Measurements from ENCODE around the gene LTBP2. TPM values are rescaled to one million over a fixed set of nuclear protein-coding genes. Genes with fewer than 3 reads are reported as not detected.
A peak's percentile ranks its signal among the peaks of the same experiment; 100 is the strongest.

Gene LTBP2
- total and polyA plus RNA-seq, 3 donors from 2014 or later = 19.6 to 45.3 (median 23.3) TPM

DNA sequence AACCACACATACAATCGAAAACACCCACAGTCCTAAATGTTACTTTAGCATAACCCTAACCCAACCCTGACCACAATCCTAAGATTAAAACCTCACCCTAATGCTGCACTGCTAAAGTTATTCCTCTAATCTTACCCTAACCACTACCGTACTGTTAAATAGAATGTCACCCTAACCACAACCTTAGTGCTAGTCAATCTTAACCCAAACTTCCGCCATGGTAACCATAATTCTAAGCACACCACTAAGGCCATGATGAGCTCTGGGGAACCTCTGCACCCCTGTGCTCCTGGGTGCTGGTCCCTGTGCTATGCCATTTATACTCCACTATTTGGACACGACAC, 38.0 kb downstream of the LTBP2 start:
- DNase-seq = no peak
- TF ChIP-seq, protein P1, sequence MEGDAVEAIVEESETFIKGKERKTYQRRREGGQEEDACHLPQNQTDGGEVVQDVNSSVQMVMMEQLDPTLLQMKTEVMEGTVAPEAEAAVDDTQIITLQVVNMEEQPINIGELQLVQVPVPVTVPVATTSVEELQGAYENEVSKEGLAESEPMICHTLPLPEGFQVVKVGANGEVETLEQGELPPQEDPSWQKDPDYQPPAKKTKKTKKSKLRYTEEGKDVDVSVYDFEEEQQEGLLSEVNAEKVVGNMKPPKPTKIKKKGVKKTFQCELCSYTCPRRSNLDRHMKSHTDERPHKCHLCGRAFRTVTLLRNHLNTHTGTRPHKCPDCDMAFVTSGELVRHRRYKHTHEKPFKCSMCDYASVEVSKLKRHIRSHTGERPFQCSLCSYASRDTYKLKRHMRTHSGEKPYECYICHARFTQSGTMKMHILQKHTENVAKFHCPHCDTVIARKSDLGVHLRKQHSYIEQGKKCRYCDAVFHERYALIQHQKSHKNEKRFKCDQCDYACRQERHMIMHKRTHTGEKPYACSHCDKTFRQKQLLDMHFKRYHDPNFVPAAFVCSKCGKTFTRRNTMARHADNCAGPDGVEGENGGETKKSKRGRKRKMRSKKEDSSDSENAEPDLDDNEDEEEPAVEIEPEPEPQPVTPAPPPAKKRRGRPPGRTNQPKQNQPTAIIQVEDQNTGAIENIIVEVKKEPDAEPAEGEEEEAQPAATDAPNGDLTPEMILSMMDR (IDR thresholded peaks at IDR 0.05) = no peak
- TF ChIP-seq POLR2A (IDR thresholded peaks at IDR 0.05) = no peak
- no peaks in the 10 kb centered on the region for H3K27me3 ChIP-seq
- no peaks in the 10 kb centered on the region for H3K36me3 ChIP-seq (ENCODE audit: low read depth, missing control alignments)
- 89 to 94% methylated on average over 4 of the region's 4 CpGs for WGBS, 2 donors
- H3K27ac ChIP-seq = no peak overlapping the region
- intact Hi-C loops (cut with DNase I; ENCODE audit: low total_unique reads) = no loop called here
- H3K9me3 ChIP-seq = no peaks in the 10 kb centered on the region
- peaks cover 31% of the 10 kb centered on the region for H3K4me1 ChIP-seq
- H3K4me3 ChIP-seq = no peak overlapping the region

- H3K27me3 ChIP-seq = no peaks in the 10 kb centered on the region
- intact Hi-C loops (cut with DNase I; ENCODE audit: low total_unique reads) = no loop called here
- H3K9me3 ChIP-seq = no peaks in the 10 kb centered on the region
- H3K36me3 ChIP-seq (ENCODE audit: low read depth, missing control alignments) = no peaks in the 10 kb centered on the region
- no peak for TF ChIP-seq POLR2A (IDR thresholded peaks at IDR 0.05)
- TF ChIP-seq, protein P1 (IDR thresholded peaks at IDR 0.05) = no peak
- no peak overlapping the region for H3K4me3 ChIP-seq
- no peak for DNase-seq
- peaks cover 31% of the 10 kb centered on the region for H3K4me1 ChIP-seq
- 88 to 91% methylated on average over 12 to 13 of the region's 13 CpGs for WGBS, 2 donors
- H3K27ac ChIP-seq = no peak overlapping the region
Measured at GRCh38 chr14:74573421-74574089, 38.5 kb downstream of the LTBP2 start.

- H3K9me3 ChIP-seq = no peaks in the 10 kb centered on the region
- H3K4me3 ChIP-seq = no peak overlapping the region
- H3K36me3 ChIP-seq (ENCODE audit: low read depth, missing control alignments) = no peaks in the 10 kb centered on the region
- DNase-seq = no peak
- TF ChIP-seq, protein P1 (IDR thresholded peaks at IDR 0.05) = no peak
- TF ChIP-seq POLR2A (IDR thresholded peaks at IDR 0.05) = no peak
- H3K27ac ChIP-seq = no peak overlapping the region
- H3K4me1 ChIP-seq = peaks cover 31% of the 10 kb centered on the region
- WGBS, 2 donors = 78 to 82% methylated on average over 15 of the region's 15 CpGs
- H3K27me3 ChIP-seq = no peaks in the 10 kb centered on the region
- intact Hi-C loops (cut with DNase I; ENCODE audit: low total_unique reads) = no loop called here
Measured at GRCh38 chr14:74572726-74573301, 39.2 kb downstream of the LTBP2 start.

GRCh38 chr14:74571901-74572725, 39.9 kb downstream of the LTBP2 start:
- DNase-seq = peak; percentile 47
- intact Hi-C loops (cut with DNase I; ENCODE audit: low total_unique reads) = no loop called here
- H3K27ac ChIP-seq = peak overlapping the region in 1 of 2 donors; percentile 34
- H3K4me3 ChIP-seq = no peak overlapping the region
- H3K36me3 ChIP-seq (ENCODE audit: low read depth, missing control alignments) = no peaks in the 10 kb centered on the region
- H3K4me1 ChIP-seq = peaks cover 30% of the 10 kb centered on the region
- WGBS, 2 donors = 35 to 40% methylated on average over 8 of the region's 8 CpGs
- H3K9me3 ChIP-seq = no peaks in the 10 kb centered on the region
- H3K27me3 ChIP-seq = no peaks in the 10 kb centered on the region
- TF ChIP-seq POLR2A (IDR thresholded peaks at IDR 0.05) = no peak
- TF ChIP-seq, protein P1 (IDR thresholded peaks at IDR 0.05) = no peak

Measured in testis (tissue), 3 donors.